Measurements from ENCODE around the gene CCDC187.

Gene CCDC187

GRCh38 chr9:136251264-136252115 is 52.4 kb downstream of the CCDC187 start:
- DNase-seq: no peak

DNA sequence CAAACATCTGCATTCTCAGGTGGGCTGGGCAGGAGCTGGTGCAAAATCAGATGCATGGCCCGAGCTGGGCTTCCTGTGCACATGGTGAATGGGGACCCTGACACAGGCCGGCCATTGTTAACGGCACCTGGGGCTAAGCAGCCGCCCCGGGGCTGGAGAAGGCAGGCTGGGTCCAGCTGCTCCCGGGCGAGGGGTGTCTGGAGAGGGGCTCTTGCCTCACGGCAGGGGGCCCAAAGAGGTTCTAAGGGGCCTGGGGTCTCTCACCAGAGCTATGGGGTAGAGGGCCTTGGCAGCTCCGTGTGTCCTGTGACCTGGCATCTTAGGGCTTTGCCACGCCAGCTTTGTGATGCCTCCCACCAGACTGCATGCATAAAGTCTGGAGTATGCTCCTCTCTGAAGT is 53.2 kb downstream of the CCDC187 start:
- DNase-seq: no peak

- no peak for DNase-seq
Measured at GRCh38 chr9:136249877-136250559, 53.9 kb downstream of the CCDC187 start.

- DNase-seq: no peak
Measured at GRCh38 chr9:136248951-136249876, 54.7 kb downstream of the CCDC187 start.

GRCh38 chr9:136247947-136248637 is 55.8 kb downstream of the CCDC187 start:
- DNase-seq: no peak

DNA sequence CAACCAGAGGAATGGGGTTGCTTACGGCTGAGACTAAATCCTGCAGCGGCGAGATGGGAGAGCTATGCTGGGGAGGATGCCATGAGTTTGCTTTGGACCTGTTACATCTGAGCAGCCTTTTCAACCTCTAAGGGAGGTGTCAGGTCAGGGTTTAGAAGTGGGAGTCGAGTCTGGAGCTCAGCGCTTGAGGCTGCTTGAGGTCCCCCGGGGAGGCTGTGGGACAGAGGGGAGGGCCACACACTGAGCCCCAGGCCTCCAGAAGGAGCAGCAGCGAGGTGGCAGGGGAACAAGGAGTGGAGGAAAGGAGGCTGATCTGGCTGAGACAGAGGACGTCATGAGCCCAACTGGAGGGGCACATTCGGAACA is 56.4 kb downstream of the CCDC187 start:
- no peak for DNase-seq

- DNase-seq: no peak
Measured at GRCh38 chr9:136246849-136247550, 56.9 kb downstream of the CCDC187 start.

DNA sequence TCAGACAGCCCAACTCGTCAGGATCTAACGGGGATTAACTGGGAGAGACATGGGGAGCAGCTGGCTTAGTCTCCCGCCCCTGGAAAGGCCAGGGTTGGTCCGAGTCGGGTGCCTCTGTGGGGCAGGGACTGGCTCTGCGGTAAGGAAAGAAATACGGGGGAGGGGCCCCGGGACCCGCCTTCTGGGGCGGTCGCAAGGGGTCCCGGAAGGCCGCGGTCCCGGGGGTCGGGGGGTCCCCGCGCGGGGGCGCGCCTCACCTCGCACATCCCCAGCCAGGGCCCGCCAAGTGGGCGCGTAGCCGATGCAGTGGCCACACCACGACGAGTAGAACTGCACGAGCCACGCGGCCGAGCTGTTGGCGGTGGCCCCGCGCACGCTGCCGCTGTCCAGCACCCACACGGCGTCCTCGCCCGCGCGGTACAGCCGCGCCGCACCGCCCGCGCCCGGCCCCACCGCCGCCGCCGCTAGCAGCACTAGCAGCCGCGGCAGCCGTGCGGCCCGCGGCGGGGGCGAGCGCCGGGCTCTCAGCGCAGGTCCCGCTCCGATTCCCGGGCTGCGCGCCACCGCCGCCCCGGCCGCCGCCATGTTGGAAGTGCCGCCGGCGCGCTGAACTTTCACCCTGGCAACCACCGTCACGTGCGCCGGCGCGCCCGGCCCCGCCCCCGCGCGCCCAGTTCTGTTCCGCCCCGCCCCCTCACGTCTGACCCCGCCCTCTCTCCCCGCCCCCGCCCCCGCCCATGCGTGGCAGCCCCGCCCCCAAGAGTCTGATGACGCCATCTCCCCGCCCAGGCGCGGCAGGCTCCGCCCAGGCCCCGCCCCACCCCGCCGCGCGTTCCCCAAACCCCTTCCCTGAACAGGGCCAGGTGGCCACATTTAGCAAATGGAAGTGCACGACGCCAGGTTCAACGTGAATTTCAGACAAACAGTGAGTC is 58.4 kb downstream of the CCDC187 start, which contains the start of gene QSOX2:
Gene QSOX2, minus strand, starts transcription at position 594 of the 932 bp plus-strand sequence. Its CDS starts 9 bp downstream, at position 585.
- DNase-seq: peak; percentile 82 to 86

- no peak for DNase-seq
Measured at GRCh38 chr9:136244969-136245218, 59.0 kb downstream of the CCDC187 start.

- peak; percentile 47 to 62 for DNase-seq
Measured at GRCh38 chr9:136244122-136244968, 59.5 kb downstream of the CCDC187 start.

GRCh38 chr9:136243631-136244030 is 60.3 kb downstream of the CCDC187 start:
- DNase-seq: no peak

DNA sequence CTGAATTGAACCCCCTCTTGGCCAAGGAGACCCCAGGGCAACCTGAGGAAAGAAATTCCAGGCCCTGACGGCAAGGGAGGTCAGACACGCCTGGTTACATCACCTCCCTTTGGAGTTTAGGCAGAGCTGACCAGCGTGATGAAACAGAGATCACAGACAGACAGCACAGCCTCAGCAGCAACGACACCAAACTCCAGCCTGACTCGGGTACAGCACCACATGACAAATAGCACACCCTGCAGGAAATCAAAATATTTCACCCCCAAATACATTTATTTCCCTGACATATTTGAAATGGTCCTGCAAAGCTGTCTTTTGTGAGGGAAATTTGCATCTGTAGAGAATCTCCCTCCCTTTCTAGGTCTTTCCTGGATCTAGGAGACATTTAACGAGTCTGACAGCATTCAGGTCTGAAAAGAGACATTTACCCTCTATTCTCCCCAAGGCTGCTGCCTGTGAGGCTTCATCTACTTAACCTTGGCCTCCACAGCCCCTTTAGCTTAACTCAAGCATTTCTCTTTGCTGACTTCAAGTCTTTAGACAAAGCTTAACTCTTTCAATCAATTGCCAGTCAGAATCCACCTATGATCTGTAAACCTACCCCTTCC is 60.9 kb downstream of the CCDC187 start:
- no peak for DNase-seq

DNA sequence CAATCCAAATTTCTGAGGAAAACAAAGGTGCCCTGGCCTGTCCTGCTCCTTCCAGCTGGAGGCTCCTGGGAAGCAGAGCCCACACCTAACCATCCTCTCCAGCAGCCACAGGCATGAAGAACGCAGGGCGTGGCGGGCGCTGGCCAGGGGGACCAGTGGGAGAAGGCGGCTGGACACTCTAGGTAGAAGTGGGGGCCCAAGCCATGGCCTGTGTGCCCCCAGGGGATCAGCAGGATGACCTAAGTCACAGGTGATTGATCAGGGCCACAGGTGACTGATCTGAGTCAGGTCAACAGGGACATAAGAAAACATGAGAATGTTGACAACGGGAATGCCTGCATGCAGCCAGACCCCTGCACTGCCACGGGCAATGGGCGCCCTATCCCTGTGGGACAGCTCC is 61.6 kb downstream of the CCDC187 start:
- no peak for DNase-seq

GRCh38 chr9:136241542-136241941 is 62.4 kb downstream of the CCDC187 start:
- DNase-seq: no peak

DNA sequence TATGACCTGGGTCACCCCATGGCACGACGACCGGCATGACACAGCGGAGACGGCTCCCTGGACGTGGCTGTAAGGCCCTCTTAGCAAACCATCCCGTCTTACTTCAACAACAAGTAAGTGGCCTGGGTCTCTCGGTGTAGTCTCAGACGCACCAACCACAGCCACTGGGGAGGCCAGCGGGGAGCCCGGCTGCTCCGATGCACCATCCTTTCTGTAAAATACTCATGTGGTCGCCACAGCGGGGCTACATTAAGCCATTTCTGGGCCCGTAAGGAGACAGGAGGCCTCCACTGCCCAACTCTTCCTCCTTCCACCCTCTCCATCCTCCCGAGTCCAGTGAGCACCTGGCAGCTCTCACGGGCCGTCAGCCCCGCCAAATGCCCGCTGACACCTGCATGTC is 63.0 kb downstream of the CCDC187 start:
- no peak for DNase-seq

DNA sequence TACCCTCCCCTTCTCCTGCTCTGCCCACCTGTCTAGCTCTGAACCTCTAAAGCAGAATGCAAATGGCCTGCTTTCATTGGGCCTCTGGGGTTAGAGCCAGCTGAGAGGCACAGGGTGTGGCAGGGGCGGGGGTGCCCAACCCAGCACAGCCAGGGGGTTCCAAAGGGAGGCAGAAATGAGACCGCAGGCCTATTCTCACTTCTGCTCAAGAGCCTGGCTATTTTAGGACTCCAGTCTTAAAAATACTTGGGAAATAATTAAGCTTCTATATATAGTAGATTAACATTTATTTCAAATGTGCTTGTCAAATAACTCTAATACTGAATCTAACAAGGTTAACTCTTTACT is 63.9 kb downstream of the CCDC187 start:
- peak in 1 of 2 donors; percentile 61 for DNase-seq

- DNase-seq: no peak
Measured at GRCh38 chr9:136239135-136239982, 64.5 kb downstream of the CCDC187 start.

DNA sequence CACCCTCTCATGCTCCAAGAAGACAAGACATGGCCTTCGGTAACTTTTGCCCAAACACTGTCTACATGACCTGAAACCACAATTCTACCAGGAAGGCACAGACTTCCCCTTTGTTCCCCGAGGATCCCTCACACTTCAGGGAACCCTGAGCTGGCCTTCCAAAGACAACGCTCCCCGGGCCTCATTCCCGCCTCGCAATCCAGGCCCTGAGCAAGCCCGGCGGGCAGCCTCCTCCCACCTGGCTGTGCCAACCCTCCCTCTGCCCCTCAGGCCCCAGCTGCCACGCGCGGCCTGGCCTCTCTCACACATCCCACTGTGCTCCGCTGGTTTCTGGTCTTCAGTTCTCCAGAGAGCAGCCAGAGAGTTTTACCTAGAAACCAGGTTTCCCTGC is 65.6 kb downstream of the CCDC187 start:
- DNase-seq: no peak
